HG03439 (cell line): ENCODE measurements around the gene TFDP2.
"Not testable (repeated sequence)": the region's sequence is repeated elsewhere in the genome, so short reads cannot be mapped to it uniquely, and the experiment has no call there.

ENCODE experiments used
- ATAC-seq: cut with Tn5 transposase; IDR thresholded peaks from one replicate; pipeline ENCODE4 v1.9.1; 2021; ENCODE audit warnings: mild to moderate bottlenecking, moderate library complexity; ENCODE audit not compliant: unreplicated experiment

The TFDP2 gene, protein sequence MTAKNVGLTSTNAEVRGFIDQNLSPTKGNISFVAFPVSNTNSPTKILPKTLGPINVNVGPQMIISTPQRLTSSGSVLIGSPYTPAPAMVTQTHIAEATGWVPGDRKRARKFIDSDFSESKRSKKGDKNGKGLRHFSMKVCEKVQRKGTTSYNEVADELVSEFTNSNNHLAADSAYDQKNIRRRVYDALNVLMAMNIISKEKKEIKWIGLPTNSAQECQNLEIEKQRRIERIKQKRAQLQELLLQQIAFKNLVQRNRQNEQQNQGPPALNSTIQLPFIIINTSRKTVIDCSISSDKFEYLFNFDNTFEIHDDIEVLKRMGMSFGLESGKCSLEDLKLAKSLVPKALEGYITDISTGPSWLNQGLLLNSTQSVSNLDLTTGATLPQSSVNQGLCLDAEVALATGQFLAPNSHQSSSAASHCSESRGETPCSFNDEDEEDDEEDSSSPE

DNA sequence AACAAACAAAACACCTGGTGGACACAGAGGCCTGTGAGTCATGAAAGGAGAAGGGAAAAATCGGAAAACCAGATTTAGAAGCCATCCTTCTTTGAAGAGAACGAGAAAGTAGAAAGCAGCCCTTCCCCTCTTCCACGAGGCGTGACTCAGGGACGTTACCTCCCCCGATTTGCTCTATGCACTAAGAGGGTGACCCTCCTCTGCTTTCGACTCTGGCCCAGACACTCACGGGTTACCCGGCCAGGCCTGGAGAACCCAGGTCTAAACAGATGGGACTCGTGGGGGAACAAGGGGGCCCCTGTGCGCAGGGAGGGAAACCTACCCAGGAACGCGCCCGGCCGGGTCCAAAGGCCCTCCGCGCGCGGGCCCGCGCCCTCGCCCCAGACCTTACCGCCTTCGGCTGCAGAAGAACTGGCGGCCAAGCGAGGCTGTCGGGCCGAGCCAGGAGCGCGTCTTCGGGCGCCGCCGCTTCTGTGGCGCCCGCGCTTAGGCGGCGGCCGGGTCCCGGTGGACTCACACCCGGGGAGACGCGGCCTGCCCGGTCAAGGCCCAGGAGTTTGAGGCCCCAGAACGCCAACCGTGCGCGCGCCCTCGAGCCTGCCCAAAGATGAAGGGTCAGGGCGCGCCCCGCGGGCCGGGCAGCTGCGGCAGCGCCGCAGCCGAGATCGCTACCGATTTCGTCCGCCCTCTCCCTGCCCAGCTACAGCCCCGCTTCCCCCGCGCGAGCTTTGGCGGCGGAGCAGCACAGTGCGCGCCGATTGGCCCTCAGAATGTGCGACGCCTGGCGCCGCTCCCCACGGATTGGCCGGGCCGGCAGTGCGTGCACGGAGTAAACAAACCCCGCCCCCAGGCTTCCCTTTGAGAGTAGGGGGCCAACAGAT is at the start of gene TFDP2:
TFDP2 (minus strand) TSS at position 753 of the 881 bp plus-strand sequence. CDS start 47,795 bp downstream, outside the sequence.
- peak; percentile 99 for ATAC-seq

DNA sequence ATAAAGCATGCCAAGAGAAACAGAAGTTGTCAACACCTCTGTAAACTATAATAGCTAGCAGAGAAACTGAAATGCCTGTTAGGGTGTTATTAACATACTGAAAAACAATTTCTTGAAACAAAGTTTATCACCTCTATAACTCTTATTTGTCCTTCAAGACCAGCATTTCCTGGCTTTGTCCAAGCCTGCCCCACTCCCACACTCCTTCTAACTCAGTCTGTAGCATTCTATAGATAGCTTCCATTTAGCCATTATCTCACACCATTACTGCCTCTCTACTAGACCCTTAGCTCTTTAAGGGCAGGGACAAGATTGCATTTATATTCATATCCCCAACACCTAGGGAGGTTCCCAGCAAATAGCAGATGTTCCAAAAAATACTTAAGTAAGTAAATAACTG is 39.5 kb upstream of the TFDP2 start:
- no peak for ATAC-seq

DNA sequence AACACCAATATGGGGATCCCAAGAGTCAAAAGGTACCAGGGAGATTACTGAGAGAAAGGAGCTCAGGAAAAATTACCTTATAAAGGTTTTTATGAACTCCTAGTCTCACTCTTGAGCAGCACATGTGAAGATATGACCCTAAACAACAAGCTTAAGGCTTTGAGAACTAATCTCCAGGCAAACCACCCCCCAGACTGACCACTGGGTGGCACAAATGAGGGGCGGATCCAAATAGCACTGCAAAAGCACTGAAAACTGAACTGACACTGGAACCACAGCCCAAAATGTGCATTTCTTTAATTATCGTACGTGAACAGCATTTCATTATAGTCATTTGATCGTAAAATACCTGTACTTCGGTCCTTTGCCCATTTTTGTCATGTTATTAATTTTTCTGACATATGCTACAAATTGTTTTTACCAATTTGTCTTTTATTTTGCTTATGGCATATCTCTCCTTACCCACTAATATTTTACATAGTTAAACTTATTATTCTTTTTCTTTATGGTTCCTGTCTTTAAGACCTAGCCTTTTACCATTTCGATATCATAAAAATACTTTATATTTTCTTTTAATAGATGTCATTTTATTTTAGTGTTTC is 31.5 kb upstream of the TFDP2 start:
- no peak for ATAC-seq

DNA sequence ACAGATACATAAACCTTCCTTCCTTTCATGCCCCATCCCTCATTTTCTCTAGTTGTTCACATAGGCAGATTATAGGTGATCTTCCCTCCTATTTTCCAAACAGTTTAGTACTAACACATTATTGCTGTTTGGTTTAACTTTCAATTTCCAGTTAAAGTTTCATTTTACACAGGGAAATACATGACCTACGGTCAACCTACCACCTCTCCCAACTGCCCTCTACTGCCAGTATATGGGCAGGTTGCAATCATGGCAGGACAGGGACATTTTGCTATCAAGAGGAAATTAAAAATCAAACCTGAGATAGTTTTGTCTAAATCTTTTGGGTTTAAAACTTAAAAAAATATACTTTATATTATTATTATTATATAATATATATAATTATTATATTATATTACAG is 26.1 kb upstream of the TFDP2 start:
- ATAC-seq: no peak

DNA sequence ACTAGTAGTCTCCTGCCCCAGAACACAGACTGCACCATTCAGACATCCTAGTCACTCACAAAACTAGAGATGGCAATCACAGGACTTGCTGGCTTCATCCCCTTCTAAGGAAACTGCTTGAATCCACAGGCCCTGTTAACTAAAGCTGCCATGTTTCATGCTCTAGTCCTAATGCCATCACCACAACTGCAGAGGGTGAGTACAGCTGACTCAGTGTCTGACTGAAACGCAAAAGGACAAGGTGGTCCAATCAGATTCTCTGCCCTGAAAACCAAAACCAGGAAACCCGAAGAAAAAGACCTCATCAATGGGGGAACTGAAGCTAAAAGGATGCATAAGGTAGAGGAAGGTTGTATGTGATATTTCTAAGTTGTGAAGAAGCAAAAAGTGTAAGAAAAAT is 25.2 kb upstream of the TFDP2 start:
- ATAC-seq: no peak

DNA sequence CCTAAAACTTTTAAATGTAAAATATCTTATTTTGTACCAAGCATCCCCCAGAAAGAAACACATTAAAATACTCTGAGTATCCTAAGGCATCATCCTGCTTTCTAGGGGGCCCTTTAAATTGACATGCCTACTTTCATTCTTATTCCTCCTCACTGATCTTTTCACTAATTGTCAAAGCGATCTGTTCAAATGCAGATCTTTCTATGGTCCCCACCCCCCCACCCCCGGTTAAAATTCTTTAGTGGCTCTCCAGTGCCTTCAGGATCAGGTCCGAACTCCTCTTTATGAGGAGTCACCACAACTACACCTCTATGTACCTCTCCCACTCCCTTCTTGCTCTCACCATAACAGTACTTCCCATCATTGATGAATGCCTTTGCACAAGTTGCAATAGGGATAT is 19.2 kb upstream of the TFDP2 start:
- no peak for ATAC-seq

DNA sequence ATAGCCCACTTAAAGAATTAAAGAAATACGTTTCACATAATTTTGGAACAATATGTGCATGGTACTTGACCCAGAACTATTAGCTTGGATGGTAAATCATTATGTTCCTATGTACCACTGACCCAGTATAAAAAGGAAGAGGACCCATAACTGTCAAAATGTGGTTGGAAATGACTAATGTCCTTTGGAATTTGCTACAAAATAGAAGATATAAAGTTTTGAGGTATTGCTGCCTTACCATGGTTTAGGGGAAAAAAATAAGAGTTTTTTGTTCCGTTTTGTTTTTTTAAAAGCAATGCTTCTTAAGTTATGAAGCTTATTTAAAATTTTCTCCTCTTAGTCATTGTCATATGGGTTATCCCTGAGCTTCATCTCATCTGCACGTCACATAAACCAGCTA is 15.8 kb upstream of the TFDP2 start:
- ATAC-seq: no peak

DNA sequence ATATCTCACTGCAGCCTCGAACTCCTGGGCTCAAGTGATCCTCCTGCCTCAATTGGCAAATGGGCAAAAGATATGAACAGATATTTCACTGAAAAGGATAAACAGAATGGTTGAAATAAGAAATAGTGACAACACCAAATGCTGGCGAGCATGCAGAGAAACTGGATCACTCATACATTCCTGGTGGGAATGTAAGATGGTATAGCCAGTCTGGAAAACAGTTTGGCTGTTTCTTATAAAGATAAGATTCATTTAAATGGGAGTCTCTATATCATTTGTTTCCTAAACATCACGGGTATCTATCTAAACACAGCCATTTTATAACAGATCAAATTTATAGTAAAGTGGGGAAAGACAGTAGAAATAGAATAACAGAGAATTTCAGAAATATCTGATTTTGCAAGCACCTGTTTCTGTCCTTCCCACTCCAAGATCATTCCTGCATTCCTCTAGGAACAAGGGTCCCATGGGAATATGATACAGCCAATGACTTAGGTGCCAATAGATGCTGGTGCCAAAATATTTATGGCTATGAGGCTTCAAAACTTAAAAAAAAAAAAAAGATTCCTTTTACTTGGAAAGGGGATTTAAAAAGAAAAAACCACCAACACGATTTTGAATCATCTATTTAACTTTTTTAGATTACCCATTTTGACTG is 9.9 kb upstream of the TFDP2 start:
- ATAC-seq: no peak

DNA sequence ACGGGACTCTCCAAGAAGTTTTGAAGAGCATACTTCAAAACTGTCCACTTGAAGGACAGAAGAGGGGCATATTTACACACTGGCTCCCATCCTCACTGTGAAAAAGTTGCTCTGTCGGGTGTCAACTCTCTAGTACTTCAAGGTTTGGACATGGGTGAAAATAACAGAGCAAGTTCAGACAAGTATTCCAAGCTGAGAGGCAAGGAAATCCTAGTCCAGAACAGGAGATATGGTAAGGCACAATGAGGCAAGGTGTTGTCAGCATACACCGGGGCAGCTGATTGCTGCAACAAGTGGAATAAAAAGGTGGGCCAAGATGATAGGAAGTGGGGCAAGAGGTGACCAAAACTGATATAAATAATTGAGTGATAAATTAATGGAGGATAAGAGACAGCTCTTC is 4.8 kb upstream of the TFDP2 start:
- no peak for ATAC-seq

DNA sequence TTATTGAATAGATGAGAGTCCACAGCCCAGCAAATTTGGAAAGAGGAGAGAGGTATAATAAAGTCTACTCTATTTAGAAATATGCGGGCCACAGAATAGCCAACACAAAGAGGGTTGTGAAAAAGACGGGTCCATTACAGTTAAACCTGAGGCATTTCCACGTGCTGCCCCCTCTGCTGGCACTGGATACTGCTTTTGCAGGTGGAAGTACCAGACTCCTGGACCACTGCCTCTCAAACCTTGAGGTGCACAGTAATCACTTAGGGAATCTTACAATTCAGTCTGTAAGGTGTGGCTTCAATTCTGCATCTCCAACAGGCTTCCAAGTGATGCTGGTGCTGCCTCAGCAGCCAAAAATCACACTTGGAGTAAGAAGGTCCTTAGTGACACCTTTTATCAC is 3.0 kb upstream of the TFDP2 start:
- no peak for ATAC-seq

DNA sequence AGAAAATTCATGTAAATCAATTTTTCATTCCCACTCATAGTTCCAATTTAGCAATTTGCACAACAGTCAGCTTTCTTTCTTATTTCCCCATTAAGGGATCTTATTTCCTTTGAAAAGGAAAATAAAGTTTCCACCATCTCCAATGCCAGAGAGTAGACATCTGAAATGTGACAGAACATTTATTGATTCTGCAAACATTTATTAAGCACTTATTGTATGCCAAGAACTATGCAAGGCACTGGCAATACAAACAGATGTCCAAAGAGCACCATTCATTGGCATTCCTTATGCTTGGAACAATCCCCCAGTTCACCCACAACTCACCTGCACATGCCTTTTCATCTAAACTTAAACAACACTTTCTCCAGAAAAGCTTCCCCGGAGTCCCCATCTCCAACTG is 2.5 kb upstream of the TFDP2 start:
- ATAC-seq: no peak

DNA sequence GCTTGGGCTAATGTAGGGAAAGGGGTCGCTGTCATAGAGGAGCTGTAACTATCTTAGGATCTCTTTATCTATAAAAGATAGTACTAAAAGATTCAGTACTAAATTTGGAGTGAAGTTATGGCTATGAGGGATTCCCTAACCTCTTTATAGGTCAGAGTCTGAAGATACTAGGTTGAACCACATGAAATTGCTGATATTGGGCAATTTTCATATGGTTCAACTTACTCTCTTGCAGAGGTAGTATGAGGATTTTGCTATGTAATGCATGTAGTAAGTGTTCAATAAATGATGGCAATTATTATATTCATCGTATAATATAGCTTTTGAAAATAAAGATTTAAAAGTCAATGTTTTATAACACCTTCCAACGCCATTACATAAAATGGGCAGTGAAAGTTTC is 1.9 kb upstream of the TFDP2 start:
- ATAC-seq: no peak

DNA sequence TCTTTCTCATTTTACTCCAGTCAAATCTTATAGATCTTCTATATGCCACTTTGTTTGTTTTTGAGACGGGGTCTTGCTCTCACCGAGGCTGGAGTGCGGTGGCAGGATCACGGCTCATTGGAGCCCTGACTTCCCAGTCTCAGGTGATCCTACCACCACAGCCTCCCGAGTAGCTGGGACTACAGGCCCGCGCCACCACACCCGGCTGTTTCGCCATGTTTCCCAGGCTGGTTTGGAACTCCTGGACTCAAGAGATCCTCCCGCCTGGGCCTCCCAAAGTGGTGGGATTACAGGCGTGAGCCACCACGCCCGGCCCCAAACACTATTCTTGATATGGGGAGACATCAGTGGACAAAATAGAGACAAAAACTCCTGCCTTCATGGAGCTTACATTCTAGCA is 927 bp upstream of the TFDP2 start:
- ATAC-seq: no peak

DNA sequence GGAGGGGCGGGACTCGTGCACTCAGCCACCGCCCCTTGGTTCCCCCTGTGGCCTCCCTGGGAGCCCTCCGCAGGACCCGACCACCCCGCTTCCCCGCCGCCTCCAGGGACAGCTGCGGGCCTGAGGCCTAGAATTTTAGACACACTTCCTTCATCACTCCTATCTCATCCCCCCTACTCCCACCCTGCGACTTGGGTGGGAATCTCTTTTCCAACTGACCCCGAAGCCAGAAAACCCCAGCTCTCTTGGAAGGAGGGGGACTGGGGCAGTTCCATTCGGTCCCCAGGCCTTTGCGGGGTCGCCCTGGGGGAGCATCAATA is 289 bp upstream of the TFDP2 start:
- no peak for ATAC-seq

DNA sequence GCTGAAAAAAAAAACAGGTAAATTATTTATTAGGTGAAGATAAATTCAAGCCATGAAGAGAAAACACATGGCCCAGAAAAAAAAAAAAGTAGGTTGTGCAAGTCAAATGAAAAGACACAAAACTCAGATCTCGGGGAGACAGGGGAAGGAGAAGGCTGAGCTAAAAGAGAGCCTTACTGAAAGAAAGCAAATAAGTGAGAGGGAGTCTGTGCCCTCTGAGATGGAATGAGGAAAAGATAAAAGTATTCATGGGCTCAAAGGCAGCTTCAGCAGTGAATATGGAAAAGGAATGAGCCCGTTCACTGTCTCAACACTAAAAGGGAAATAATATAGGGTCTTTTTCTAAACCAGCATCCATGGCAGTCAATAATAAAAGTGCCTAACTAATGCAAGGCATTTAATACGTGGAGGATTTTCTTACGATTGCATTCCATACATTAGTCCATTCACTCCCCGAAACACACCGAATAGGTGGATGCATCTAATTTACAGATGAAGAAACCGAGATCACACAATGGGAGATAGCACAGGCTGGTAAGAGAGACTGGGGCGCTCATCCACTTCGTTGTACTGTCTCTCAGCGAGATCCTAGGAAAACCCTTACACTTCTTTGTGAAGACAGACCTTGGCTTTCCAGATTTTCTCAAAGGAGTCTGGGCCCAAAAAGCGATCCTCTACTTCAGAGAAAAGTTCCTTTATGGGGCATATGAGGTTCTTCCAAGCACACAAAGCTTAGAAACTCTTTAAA is 1.1 kb downstream of the TFDP2 start:
- no peak for ATAC-seq

DNA sequence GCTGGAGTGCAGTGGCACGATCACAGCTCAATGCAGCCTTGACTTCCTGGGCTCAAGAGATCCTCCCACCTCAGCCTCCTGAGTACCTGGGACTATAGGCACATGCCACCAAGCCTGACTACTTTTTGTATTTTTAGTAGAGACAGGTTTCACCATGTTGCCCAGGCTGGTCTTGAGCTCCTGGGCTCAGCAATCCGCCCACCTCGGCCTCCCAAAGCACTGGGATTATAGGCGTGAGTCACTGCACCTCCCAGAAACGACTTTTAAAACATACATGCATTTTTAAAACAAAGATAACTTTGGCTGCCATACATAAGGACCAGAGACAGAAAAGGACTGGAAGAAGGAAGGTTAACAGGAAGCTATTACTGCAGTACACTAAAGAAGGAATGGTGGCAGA is 4.8 kb downstream of the TFDP2 start:
- ATAC-seq: not testable (repeated sequence)

DNA sequence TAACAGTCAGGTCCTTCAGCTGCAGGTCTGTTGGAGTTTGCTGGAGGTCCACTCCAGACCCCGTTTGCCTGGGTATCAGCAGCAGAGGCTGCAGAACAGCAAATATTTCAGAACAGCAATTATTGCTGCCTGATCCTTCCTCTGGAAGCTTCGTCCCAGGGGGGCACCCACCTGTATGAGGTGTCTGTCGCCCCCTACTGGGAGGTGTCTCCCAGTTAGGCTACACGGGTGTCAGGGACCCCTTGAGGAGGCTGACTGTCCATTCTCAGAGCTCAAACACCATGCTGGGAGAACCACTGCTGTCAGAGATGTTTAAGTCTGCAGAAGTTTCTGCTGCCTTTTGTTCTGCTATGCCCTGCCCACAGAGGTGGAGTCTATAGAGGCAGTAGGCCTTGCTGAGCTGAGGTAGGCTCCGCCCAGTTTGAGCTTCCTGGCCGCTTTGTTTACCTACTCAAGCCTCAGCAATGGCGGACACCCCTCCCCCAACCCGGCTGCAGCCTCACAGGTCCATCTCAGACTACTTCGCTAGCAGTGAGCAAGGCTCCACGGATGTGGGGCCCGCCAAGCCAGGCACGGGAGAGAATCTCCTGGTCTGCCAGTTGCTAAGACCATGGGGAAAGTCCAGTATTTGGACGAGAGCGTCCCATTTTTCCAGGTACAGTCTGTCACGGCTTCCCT is 8.6 kb downstream of the TFDP2 start:
- not testable (repeated sequence) for ATAC-seq

DNA sequence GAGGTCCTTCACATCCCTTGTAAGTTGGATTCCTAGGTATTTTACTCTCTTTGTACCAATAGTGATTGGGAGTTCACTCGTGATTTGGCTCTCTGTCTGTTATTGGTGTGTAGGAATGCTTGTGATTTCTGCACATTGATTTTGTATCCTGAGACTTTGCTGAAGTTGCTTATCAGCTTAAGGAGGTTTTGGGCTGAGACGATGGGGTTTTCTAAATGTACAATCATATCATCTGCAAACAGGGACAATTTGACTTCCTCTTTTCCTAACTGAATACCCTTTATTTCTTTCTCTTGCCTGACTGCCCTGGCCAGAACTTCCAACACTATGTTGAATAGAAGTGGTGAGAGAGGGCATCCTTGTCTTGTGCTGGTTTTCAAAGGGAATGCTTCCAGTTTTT is 12.3 kb downstream of the TFDP2 start:
- not testable (repeated sequence) for ATAC-seq

DNA sequence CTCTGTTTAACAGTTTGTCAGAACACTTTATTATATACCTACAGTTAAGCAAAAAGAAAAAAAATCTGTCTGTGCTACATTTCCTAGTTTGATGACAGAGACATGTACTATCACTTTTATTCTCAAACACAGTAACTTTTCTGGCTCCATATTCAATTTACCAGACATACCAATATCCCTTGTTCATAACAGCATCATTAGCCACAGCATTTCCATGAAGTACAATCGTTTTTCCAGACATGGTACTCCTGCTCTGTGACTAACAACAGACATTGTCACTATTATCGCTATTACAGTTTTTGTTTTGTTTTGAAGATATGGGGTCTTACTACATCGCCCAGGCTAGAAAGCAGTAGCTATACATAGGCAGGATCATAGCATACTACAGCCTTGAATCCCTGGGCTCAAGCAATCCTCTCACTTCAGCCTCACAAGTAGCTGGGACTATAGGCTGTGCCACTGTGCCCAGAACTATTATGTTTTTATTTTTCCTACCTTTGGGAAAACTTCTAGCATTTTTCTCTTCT is 14.5 kb downstream of the TFDP2 start:
- ATAC-seq: no peak
